ENCODE results near the gene WDFY4.

DNA sequence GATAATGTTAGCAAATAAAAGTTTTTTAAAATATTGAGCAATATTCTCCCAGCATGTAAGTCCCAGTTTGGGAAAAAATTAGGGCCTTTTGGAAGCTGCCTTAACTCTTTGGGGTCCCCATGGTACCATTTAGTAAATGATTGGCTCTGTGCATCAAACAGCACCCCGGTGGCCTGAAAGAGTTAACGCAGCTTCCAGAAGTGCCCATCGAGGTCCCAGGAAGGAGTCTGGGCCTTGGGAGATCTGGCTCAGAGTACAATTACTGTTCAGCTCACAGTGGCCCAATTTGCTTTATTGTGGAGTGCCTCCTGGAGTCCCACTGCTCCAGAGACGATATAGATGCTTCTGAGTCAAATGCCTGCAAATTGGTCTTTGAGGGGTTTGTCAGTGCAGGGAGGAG is 31.7 kb downstream of the WDFY4 start:
- TF ChIP-seq, protein P1, sequence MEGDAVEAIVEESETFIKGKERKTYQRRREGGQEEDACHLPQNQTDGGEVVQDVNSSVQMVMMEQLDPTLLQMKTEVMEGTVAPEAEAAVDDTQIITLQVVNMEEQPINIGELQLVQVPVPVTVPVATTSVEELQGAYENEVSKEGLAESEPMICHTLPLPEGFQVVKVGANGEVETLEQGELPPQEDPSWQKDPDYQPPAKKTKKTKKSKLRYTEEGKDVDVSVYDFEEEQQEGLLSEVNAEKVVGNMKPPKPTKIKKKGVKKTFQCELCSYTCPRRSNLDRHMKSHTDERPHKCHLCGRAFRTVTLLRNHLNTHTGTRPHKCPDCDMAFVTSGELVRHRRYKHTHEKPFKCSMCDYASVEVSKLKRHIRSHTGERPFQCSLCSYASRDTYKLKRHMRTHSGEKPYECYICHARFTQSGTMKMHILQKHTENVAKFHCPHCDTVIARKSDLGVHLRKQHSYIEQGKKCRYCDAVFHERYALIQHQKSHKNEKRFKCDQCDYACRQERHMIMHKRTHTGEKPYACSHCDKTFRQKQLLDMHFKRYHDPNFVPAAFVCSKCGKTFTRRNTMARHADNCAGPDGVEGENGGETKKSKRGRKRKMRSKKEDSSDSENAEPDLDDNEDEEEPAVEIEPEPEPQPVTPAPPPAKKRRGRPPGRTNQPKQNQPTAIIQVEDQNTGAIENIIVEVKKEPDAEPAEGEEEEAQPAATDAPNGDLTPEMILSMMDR (conservative IDR thresholded peaks at IDR 0.05; ENCODE audit: low read depth, low read length), result no peak
- no peak for TF ChIP-seq POLR2A (IDR thresholded peaks at IDR 0.05; ENCODE audit: low read depth, low read length)
- no peak for TF ChIP-seq RAD21 (IDR thresholded peaks at IDR 0.05; ENCODE audit: low read length)

All from IMR-90 (cell line).